SK-MEL-5 (cell line): Measurements from ENCODE around the gene KCNK13. TPM values are rescaled to one million over a fixed set of nuclear protein-coding genes. Genes with fewer than 3 reads are reported as not detected.
"Not testable (repeated sequence)": the region's sequence is repeated elsewhere in the genome, so short reads cannot be mapped to it uniquely, and the experiment has no call there.

Source experiments
- DNase-seq: peaks from one replicate; pipeline ENCODE4 v3.0.0-alpha.2; 2016; ENCODE audit warnings: low read depth, low spot score
- in situ Hi-C: cut with HindIII; loops from 2 replicates; pipeline ENCODE4 v1.10.0; 2016; ENCODE audit warnings: low sequenced_read_pairs, high pct_unique_total_duplicates, low pct_unique_long_range_greater_than_20kb
- small RNA-seq, 2 experiments: library from RNA; depleted of rRNA; stranded (forward); fragments of <200 nt; gene quantifications; one replicate each; pipeline ENCODE3, GENCODE V24; 2014
- total RNA-seq: library from RNA; depleted of rRNA; stranded (reverse); fragments of >200 nt; shearing (Covaris generic); gene quantifications from 2 replicates; pipeline ENCODE4 v1.2.3, GENCODE V29; 2014; rRNA removed

Gene KCNK13
- total RNA-seq, 1 experiment from 2014 or later = 1.5 TPM

DNA sequence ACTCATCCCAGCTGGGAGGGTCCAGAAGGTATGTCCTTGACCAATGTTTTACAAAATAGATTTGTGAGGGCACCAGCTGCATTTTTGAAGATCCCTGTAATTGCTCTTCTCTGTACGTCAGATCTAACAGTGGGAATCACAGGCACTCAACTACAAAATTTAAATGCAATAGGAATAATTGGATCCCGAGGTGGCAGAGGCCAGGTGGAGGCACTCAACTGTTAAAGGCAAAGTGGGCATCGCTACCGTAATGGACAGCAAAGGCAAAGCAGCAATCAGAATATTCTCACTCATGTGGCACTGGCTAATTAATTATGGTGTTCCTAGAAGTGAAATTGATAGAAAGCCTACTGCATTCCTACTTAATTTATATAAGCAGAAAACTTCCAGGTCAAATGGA is 166.7 kb downstream of the KCNK13 start:
- no peak for DNase-seq
- in situ Hi-C loops = no loop called here

DNA sequence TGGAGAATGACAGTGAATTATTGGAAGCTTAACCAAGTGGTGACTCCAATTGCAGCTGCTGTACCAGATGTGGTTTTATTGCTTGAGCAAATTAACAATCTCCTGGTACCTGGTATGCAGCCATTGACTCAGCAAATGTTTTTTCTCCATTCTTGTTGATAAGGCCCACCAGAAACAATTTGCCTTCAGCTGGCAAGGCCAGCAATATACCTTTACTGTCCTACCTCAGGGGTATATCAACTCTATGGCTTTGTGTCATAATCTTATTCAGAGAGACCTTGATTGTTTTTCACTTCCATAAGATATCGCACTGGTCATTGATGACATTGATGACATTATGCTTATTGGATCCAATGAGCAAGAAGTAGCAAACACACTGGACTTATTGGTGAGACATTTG is 168.1 kb downstream of the KCNK13 start:
- in situ Hi-C loops, DNase-seq: not testable (repeated sequence)

Small RNA genes within 50 kb of the gene (small RNA-seq; reads per million reads assigned to genes)
- gene RF00019 = 0 reads per million in 2 experiments

Other genes starting within 250 kb of the KCNK13 start
- gene EFCAB11, start 107.3 kb upstream of the KCNK13 start, total RNA-seq = 3.3 and 6.1 TPM in 2 replicates
- 11.7 and 16.6 TPM in 2 replicates for gene TDP1, start 106.1 kb upstream of the KCNK13 start, total RNA-seq
- 175 and 177 TPM in 2 replicates for gene PSMC1, start 194.6 kb downstream of the KCNK13 start, total RNA-seq